Fibroblast of gingiva (primary cell): Measurements from ENCODE around the gene GALNT18.

Experiments
- DNase-seq: peaks from one replicate; pipeline ENCODE4 v3.0.0-alpha.2; 2011; ENCODE audit warnings: low read depth

The GALNT18 gene

GRCh38 chr11:11621573-11622339 lies at the start of gene GALNT18:
Gene GALNT18, minus strand, starts transcription at chr11:11622005.
- peak; percentile 88 for DNase-seq

- no peak for DNase-seq
These were observed 48.8 kb upstream of the GALNT18 start for GRCh38 chr11:11670574-11670973.

GRCh38 chr11:11669233-11669846 lies 47.5 kb upstream of the GALNT18 start:
- DNase-seq, result no peak

GRCh38 chr11:11668781-11669180 lies 47.0 kb upstream of the GALNT18 start:
- no peak for DNase-seq

- DNase-seq, result no peak
These were observed 46.5 kb upstream of the GALNT18 start for GRCh38 chr11:11668274-11668673.

GRCh38 chr11:11667056-11667455 lies 45.3 kb upstream of the GALNT18 start:
- no peak for DNase-seq

- no peak for DNase-seq
These were observed 43.6 kb upstream of the GALNT18 start for GRCh38 chr11:11665407-11665806.

GRCh38 chr11:11663907-11664306 lies 42.1 kb upstream of the GALNT18 start:
- DNase-seq, result no peak

- DNase-seq, result no peak
These were observed 40.8 kb upstream of the GALNT18 start for GRCh38 chr11:11662578-11662977.

GRCh38 chr11:11661326-11662040 lies 39.7 kb upstream of the GALNT18 start:
- DNase-seq, result no peak

- DNase-seq, result no peak
These were observed 38.5 kb upstream of the GALNT18 start for GRCh38 chr11:11660363-11660740.

GRCh38 chr11:11659567-11660362 lies 38.0 kb upstream of the GALNT18 start:
- no peak for DNase-seq

GRCh38 chr11:11657218-11657955 lies 35.6 kb upstream of the GALNT18 start:
- no peak for DNase-seq

- DNase-seq, result no peak
These were observed 19.8 kb upstream of the GALNT18 start for GRCh38 chr11:11641581-11641980.

- DNase-seq, result no peak
These were observed 19.2 kb upstream of the GALNT18 start for GRCh38 chr11:11640996-11641395.

- DNase-seq, result no peak
These were observed 18.3 kb upstream of the GALNT18 start for GRCh38 chr11:11640152-11640551.

- DNase-seq, result no peak
These were observed 14.9 kb upstream of the GALNT18 start for GRCh38 chr11:11636671-11637070.

GRCh38 chr11:11635443-11635842 lies 13.6 kb upstream of the GALNT18 start:
- no peak for DNase-seq

GRCh38 chr11:11629368-11629767 lies 7.6 kb upstream of the GALNT18 start:
- no peak for DNase-seq

GRCh38 chr11:11628651-11629050 lies 6.8 kb upstream of the GALNT18 start:
- no peak for DNase-seq

- DNase-seq, result no peak
These were observed 4.3 kb upstream of the GALNT18 start for GRCh38 chr11:11626128-11626527.

- no peak for DNase-seq
These were observed 3.1 kb upstream of the GALNT18 start for GRCh38 chr11:11624926-11625325.
